ENCODE results near the gene DSG1. TPM values are rescaled to one million over a fixed set of nuclear protein-coding genes. Genes with fewer than 3 reads are reported as not detected.

Gene DSG1
- polyA plus RNA-seq, 1 donor from 2014 or later, result not detected

GRCh38 chr18:31401156-31402025 lies 83.4 kb downstream of the DSG1 start:
- H3K9ac ChIP-seq (ENCODE audit: low read length), result no peak overlapping the region

GRCh38 chr18:31402026-31402373 lies 84.0 kb downstream of the DSG1 start:
- no peak overlapping the region for H3K9ac ChIP-seq (ENCODE audit: low read length)
- H3K79me2 ChIP-seq (replicated peaks; ENCODE audit: insufficient read depth, low read length), result no peaks in the 10 kb centered on the region
- H3K9me3 ChIP-seq (ENCODE audit: low read length), result no peaks in the 10 kb centered on the region
- TF ChIP-seq POLR2AphosphoS5 (IDR thresholded peaks at IDR 0.05), result no peak
- TF ChIP-seq CTCF (IDR thresholded peaks at IDR 0.05; ENCODE audit: poor library complexity, severe bottlenecking), result no peak
- TF ChIP-seq EZH2 (IDR thresholded peaks at IDR 0.05; ENCODE audit: borderline replicate concordance, insufficient read depth, low read length, poor library complexity, severe bottlenecking), result no peak
- no peak for TF ChIP-seq EP300 (conservative IDR thresholded peaks at IDR 0.05; ENCODE audit: poor library complexity, severe bottlenecking)
- no peak for TF ChIP-seq SMC3 (conservative IDR thresholded peaks at IDR 0.05; ENCODE audit: poor library complexity)
- no peak for TF ChIP-seq MXI1 (conservative IDR thresholded peaks at IDR 0.05; ENCODE audit: poor library complexity, severe bottlenecking)
- TF ChIP-seq TAF1 (IDR thresholded peaks at IDR 0.05; ENCODE audit: low read depth), result no peak
- no peak for TF ChIP-seq RAD21 (conservative IDR thresholded peaks at IDR 0.05)
- TF ChIP-seq REST (IDR thresholded peaks at IDR 0.05; ENCODE audit: borderline replicate concordance), result no peak
- H2AFZ ChIP-seq (ENCODE audit: low read depth, low read length), result no peak overlapping the region
- H3K4me3 ChIP-seq (ENCODE audit: low read length), result no peak overlapping the region
- H3K36me3 ChIP-seq (ENCODE audit: insufficient read depth, low read length), result no peaks in the 10 kb centered on the region
- H3F3A ChIP-seq (ENCODE audit: insufficient read depth, low read length, poor library complexity, severe bottlenecking), result no peaks in the 10 kb centered on the region
- no peaks in the 10 kb centered on the region for H3K27me3 ChIP-seq (ENCODE audit: insufficient read depth, low read depth, low read length)
- H3K27ac ChIP-seq (ENCODE audit: low read length), result no peak overlapping the region
- no peak overlapping the region for H3K4me2 ChIP-seq (ENCODE audit: low read length)
- no peaks in the 10 kb centered on the region for H4K20me1 ChIP-seq (ENCODE audit: insufficient read depth)
- H3K9me2 ChIP-seq (ENCODE audit: insufficient read depth, low read length), result no peaks in the 10 kb centered on the region

More at GRCh38 chr18:31401156-31402025, 83.4 kb downstream of the DSG1 start:
- Histone ChIP-seq H3K9me2 (ENCODE audit: insufficient read depth, low read length) (no peaks in the 10 kb centered on the region), H3K4me3 (ENCODE audit: low read length) (no peak overlapping the region), H3K36me3 (ENCODE audit: insufficient read depth, low read length) (no peaks in the 10 kb centered on the region), H3F3A (ENCODE audit: insufficient read depth, low read length, poor library complexity, severe bottlenecking) (no peaks in the 10 kb centered on the region), H4K20me1 (ENCODE audit: insufficient read depth) (no peaks in the 10 kb centered on the region), H3K79me2 (replicated peaks; ENCODE audit: insufficient read depth, low read length) (no peaks in the 10 kb centered on the region), H2AFZ (ENCODE audit: low read depth, low read length) (no peak overlapping the region), H3K27me3 (ENCODE audit: insufficient read depth, low read depth, low read length) (no peaks in the 10 kb centered on the region), H3K9me3 (ENCODE audit: low read length) (no peaks in the 10 kb centered on the region), H3K4me2 (ENCODE audit: low read length) (no peak overlapping the region), H3K27ac (ENCODE audit: low read length) (no peak overlapping the region)
- TF ChIP-seq EZH2 (IDR thresholded peaks at IDR 0.05; ENCODE audit: borderline replicate concordance, insufficient read depth, low read length, poor library complexity, severe bottlenecking) (no peak), CTCF (IDR thresholded peaks at IDR 0.05; ENCODE audit: poor library complexity, severe bottlenecking) (no peak), EP300 (conservative IDR thresholded peaks at IDR 0.05; ENCODE audit: poor library complexity, severe bottlenecking) (no peak), RAD21 (conservative IDR thresholded peaks at IDR 0.05) (no peak)
